Left renal cortex interstitium (tissue), 4 donors: ENCODE data around the gene LNPEP. TPM values are rescaled to one million over a fixed set of nuclear protein-coding genes. Genes with fewer than 3 reads are reported as not detected.
"Not testable (repeated sequence)": the region's sequence is repeated elsewhere in the genome, so short reads cannot be mapped to it uniquely, and the experiment has no call there.

Source experiments
- DNase-seq, 4 donors: peaks; one replicate each; pipeline ENCODE4 v3.0.0-alpha.2; 2013; ENCODE audit warnings: low read depth in 4 of 4, low spot score in 2 of 4, missing footprints in 1 of 4
- polyA plus RNA-seq, 4 donors: library from polyadenylated mRNA; unstranded; fragments of 120-200 nt; gene quantifications; one replicate each; pipeline ENCODE4 v1.2.1, GENCODE V29; 2013; ENCODE audit not compliant: insufficient read length in 4 of 4

The LNPEP gene
- polyA plus RNA-seq, 4 donors, result 21.1 to 30.2 (median 22.9) TPM

DNA sequence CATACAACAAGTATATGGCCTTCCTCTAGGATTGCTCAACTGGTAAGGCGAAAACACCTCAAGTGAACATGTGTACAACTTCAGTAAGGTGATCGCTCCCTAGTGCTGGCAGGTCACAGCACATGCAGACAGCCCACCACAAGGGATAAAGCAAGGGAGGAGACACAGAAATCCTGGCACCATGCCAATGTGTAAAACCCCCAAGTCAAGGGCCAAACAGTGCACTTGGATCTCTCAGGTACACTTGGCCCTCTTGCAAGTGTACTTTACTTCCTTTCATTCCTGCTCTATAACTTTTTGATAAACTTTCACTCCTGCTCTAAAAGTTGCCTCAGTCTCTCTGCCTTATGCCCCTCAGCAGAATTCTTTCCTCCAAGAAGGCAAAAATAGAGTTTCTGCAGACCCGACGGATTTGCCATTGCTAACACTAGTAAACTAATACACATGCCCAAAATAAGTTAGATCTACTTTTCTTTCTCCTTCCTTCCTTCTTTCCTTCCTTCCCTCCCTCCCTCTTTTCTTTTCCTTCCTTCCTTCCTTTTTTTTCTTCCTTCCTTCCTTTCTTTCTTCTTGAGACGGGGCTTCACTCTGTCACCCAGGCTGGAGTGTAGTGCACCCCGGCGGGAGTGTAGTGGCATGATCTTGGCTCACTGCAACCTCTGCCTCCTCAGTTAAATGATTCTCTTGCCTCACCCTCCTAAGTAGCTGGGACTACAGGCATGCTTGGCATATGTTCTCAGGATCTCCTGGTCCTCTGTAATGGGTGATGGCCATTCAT, 6.8 kb upstream of the LNPEP start:
- DNase-seq, result no peak

DNA sequence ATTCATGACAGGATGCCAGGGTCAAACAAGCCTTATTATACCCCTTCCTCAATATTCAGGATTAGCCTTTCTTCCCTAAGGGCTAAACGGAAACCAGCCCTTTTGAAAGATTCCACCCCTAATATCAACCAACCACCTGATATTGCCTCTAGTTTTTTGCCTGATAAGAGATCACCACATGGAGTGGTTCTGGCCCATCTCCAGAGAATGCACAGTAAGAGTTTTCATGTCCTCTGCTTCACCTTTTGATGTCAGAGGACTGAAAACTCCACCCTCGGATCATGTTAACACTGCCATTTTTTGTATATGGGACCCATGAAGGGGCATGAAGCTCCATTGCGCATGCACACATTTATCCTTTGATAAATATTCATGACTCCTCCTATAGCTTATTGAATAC, 5.8 kb upstream of the LNPEP start:
- DNase-seq, result no peak

DNA sequence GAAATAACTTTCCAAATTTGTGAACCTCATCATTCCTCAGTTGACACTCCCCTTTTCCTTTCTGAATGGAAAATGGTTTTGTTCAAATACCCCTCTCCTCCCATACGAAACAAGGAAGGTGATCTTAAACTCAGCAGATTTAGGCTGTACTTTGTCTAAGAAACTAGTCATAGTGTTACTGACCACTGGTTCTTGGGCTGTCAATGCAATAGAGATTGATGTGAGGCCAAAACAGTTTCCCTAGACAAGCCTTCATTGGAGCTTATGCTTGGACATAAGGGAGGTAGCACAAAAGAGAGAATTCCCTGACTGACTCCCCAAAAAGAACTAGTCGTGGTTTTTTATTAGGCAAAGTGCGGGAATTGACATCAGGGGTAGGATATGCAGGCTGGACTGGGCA, 5.3 kb upstream of the LNPEP start:
- no peak for DNase-seq

DNA sequence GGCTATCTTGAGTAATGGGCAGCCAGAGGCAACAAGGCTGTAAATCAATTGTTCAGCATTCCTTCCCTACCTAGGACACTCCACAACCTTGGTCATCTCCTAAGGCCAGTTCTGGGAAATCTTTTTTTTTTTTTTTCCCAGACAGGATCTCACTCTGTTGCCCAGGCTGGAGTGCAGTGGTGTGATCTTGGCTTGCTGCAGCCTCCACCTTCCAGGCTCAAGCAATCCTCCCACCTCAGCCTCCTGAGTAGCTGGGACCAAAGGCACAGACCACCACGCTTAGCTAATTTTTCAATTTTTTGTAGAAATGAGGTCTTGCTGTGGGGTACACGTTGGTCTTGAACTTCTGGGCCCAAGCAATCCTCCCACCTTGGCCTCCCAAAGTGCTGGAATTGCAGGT, 4.8 kb upstream of the LNPEP start:
- DNase-seq, result not testable (repeated sequence)

DNA sequence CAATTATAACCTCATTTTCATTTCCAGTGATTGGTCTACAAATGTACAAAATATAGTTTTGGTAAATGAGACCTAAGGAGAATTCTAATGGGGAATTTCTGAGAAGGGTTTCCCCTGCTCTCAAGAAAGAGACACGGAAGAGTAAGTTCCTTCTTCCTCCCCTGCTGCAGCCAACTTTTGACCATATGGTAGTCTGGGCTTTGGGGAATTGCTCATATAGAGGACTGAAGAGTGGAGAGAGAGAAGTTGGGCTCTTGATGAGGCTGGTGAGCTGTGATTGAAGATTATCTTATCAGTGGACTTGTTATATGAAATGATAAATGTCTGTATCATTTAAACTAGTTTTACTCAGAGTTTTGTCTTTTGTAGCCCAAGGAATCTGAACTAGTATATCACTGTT, 4.3 kb upstream of the LNPEP start:
- no peak for DNase-seq

DNA sequence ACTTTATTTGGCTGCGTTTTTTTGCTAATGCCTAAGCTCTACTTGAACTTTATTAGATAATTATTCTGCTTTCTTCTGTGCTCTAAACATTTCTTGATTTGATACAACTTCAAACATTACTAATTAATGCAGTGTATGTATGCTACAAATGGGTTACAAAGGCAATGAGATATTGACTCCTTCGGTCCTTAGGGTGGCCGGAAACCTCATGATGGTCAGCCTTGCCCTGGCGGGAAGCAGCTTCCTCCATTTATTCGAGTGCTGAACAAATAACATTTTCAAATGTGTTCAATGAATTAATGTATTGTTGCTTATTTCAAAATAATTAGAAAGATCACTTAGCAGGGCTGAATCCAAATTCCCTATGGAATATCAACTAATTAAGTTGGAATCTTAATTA, 3.9 kb upstream of the LNPEP start:
- DNase-seq, result no peak

DNA sequence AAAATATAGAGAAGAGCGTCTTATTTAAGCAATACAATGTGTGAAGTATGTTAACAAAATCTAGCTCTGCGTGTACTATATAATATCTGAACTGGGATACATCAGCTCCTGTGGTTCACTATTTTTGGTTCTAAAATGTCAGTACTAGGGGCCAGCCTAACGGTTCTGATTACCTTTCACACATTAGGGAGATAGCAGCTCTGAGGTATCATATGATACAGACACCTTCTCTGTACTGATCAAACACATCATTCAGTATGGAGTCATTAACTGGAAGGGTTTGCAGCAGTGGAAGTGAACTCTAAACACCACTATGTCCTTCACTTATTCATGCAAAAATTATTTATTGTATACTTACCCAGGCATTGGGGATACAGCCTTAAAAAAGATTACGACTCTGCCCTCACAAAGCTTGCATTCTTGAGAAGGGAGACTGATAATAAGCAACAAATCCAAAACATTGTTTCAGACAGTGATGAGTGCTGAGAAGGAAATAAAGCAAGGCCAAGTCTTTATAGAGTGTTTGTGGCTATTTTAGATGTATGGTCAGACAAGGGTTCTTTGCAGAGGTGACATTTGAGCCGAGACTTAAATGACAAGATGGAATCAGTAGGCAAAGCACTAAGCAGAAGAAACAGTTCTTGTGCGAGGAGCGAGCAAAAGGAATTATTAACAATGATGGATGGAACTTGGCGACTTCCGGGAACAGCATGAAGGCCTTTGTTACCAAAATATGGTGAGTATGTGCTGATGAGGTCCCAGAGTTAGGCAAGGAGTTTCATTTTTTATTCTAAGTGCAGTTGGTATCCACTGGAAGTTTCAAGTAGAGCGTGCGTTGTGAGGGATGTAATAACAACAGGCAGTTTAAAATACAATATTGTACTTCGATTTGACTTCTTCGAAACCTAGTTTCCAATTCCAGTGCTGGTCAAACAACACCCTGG, 1.8 kb upstream of the LNPEP start:
- peak in 2 of 4 donors; percentile 32 to 72 for DNase-seq

DNA sequence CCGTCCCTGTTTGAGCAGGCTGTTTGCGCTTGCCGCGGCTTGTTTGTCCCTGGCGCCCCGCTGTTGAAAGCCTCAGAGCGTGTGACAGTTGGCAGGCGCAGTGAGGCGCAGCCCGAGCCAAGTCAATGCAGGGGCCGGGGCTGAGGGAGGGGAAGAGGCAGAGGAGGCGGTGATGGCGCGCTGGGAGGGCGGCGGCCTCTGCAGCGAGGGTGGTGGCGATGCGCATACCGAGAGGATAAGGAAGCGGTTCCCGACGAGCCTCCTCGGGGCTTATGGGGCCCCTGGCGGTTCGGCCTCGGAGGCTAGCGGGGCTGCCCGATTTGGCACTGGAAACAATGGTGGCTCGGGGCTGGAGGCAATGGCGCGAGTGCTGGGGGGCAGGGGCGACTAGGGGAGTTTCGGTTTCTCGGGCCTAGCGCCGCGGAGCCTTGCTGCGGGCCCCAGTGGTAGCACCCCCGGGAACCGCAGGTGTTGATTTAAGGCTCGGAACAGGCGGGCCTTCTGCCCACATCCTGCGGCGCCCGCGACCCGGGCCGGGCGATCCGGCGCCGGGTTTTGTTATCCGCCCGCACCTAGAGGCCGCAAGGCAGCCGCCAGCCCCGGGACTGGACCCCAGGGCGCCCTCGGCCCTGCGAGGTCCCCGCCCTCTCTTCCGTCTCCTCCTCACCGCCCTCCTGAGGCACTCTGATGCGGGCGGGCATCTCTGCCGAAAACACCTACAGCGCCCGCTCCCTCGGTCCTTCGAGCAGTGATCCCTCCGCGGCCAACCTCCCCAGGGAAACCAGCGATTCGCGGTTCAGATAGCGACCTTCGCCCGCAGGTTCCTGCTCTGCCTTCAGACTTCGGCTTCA, 947 bp upstream of the LNPEP start:
- DNase-seq, result peak; percentile 80 to 88 (median 84)

DNA sequence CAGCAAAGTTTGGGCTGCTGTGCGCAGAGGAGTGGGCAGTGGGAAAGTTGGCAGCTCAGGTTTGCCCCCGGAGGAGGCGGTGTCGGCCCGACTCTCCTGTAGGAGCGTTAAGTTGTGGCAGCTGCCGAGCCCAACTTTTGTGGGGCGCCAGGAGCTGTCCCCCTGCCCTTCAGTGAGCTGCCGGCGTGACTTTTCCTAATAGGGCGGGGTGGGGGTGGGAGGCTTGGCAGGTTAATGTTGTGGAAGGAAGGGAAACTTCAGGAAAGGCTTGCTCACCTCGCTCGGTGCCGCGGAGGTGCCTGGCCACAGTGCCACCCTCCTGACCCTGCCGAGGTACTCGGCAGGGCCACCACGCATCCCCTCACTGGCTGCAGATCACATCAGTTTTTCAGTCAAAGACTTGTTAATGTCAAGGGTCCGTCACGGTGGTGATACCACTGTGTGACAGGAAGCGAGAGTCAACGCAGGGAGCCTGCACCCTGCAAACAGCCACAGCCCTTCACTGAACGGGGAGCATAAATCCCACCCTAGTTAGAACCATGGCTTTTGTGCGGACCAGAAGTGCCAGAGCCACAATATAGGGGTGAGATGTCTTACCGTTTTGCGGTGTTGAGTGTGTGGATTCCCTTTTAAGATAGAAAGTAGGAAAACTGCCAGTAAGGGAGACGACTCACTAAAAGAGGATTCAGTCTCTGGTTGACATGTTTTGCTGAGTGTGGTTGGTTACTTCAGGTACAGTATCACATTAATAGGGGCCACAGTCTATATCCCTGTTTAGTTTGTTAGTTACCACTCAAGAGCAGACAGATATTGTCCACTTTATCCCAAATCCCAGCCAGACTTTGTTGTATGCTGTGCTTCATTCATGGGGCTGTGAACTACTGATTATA, 796 bp downstream of the LNPEP start:
- peak in 2 of 4 donors; percentile 27 to 41 for DNase-seq

DNA sequence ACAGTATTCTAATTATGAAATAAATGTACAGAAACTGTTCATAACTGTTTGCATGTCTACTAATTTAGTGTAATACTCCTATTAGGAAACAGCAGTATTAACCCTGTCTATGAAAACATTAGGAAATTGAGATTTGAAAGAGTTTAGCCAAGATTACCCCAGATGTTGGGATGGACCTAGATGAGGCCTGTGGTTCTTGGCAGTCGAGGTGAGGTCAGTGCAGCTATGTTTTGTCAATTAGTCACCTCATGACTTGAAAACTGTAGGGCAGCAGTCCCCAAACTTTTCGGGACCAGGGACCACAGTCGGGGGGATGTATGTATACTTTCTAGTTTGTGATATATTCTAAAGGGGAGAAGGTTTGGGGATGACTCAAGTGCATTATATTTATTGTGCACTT, 4.7 kb downstream of the LNPEP start:
- no peak for DNase-seq

DNA sequence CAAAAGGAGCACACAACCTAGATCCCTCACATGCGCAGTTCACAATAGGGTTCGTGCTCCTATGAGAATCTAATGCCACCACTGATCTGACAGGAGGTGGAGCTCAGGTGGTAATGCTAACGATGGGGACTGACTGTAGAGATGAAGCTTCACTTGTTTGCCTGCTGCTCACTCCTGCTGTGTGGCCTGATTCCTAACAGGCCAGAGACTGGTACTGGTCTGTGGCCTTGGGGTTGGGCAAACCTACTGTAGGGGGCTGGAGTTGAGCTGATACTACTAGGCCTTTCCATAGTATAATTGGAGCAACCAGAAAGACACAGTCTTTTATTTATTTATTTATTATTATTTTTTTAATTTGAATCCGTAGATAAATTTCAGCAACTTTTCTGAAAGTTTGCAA, 5.3 kb downstream of the LNPEP start:
- no peak for DNase-seq

DNA sequence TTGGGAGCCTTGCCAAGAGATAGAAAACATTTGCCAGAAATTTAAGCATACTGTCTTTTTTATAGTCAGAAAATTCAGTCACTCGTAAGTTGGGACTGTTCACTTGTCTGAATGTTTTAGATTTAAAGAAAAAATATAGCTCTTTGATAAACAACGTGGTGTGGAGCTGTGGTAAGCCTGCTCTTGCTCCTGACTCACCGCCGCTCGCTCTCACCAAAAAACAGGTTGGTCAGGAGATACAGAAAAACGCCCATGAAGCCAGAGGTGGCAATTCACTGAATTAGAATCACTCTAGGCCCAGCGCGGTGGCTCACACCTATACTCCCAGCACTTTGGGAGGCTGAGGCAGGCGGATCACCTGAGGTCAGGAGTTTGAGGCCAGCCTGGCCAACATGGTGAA, 6.2 kb downstream of the LNPEP start:
- no peak for DNase-seq

DNA sequence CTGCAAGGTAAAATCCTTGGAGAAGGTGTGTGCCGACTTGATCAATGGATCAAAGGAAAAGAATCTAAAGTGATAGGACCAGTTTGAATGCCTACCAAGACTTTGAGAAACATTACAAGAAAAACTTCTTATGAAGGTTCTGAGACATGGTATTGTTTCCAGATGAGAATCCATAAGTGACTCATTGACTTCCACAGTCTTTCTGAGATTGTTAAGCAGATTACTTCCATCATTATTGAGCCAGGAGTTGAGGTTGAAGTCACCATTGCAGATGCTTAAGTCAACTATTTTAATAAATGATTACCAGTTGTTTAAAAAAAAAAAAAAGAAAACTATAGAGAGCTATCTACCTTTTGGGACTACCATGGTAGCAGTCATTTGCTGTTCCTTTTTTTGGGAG, 7.0 kb downstream of the LNPEP start:
- no peak for DNase-seq

DNA sequence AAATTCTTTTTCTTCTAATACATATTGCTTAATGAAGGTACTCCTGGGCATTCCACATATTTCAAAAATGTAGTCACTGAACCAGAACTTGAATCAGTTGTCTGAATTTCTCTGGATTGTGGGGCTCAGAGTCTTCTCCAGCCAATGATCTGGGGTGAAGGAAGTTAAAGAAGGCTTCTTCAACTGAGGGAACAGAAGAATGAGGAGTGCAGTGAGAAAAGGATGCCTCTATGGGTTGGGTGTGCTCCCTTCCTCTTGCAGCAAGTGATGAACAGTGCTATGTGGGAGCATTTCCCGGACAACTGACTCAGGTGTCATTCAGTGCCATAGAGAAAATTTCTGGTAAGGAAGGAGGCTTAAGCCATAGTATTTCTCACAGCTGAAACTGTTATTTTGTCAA, 7.9 kb downstream of the LNPEP start:
- no peak for DNase-seq

DNA sequence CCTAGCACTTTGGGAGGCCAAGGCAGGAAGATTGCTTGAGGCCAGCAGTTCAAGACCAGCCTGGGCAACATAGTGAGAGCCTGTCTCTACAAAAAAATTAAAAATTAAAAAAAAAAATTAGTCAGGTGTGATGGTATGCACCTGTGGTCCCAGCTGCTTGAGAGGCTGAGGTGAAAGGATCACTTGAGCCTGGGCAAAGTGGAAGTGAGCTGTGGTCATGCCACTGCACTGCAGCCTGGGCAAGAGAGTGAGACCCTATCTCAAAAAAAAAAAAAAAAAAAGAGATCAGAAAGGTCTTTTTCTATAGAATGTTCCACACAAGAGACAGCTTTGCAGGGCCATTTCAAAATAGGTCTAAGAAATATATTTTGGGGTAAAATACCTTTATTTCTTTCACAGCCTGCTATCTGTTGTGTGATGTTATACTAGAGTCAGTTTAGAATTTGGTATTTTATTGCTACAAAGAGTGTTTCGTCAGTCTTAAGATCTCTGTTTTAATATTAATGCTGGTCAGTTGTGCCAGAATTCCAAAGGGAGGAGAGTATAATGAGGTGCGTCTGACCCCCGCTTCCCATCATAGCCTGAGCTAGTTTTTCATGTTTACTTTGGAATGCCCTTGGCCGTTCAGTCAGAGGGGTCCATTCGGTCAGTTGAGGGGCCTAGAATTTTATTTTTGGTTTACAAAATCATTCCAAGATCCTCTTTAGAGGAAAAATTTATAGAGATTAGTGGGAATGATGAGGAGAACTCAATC, 9.4 kb downstream of the LNPEP start:
- no peak for DNase-seq

DNA sequence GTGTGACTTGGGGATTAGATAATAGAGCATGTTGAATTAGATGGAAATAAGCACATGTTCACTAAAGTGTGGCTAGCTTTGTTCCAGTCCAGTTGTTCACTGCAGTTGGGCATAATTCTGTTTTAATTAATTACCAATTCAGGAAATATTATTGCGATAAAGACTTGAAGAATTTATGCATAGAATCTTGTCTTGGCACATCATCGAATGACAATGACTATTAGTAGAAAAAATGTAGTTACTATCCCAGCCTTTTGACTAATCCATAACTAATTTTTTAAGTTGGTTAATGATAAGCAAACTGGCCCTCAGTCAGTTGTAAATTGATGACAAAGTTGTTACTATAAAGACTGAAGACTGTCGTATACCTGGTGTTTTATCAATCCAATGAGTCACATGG, 10.5 kb downstream of the LNPEP start:
- DNase-seq, result no peak

DNA sequence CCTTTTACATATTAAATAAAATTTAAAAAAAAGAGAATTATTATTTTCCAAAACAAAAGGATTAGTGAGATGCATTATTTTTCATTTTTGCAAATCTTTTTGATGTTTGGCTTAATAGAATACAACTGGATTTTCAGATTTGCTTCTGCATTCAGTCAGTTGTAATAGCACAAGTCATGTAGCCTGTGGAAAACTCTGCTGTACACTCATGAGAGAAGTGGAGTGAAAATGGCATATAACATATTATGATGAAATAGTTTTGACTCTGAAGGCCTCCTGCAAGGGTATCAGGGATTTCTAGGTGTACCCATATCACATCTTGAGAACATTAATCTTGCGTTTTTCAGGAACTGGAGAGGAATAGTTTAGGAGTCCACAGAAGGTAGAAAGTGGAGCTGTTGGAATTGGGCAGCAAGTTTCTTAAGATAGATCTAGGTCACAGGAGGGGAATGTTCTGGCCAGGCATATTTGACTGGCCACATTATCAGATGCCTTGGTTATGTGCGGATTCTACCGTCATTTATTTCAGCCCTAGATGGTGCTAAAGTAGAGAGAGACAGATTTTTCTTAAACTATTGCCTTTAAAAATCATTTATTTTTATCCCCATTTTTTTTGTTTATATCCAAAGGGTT, 16.4 kb downstream of the LNPEP start:
- no peak for DNase-seq

DNA sequence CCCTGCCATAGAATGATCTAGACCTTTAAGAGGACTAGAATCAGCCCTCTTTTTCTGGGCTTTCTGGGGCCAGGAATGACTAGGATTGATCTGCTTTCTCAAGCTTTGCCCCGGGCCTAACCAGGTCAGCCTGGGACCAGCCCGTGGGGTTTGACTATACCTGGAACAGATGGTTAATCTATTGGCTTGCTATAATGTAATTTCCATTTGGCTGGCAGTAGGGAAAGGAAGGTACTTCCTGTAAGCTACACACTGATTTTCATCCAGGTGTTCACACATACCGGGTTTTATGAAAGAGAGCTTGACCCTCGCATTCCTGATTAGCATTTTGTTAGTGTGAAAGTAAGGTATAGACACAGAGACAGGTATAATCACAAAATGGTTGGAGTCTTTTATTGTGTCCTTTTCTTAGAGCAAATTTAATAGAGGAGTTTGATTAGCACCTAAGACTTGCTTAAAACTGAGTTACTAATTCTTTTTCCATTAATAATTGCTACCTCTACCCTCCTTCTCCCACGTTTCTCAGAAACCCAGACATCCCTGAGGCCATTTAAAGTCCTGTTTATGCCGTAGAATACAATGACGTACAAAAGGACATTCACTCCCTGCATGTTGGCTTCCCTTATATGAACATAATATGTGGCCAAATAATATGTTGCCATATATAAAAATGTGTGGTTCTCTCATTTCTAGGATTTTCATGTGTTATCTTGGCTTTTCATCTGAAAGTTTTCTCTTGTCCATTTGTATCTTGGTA, 17.3 kb downstream of the LNPEP start:
- DNase-seq, result no peak
